Measurements from ENCODE around the gene TSPEAR.
"Not testable (repeated sequence)": the region's sequence is repeated elsewhere in the genome, so short reads cannot be mapped to it uniquely, and the experiment has no call there.

TSPEAR gene

DNA sequence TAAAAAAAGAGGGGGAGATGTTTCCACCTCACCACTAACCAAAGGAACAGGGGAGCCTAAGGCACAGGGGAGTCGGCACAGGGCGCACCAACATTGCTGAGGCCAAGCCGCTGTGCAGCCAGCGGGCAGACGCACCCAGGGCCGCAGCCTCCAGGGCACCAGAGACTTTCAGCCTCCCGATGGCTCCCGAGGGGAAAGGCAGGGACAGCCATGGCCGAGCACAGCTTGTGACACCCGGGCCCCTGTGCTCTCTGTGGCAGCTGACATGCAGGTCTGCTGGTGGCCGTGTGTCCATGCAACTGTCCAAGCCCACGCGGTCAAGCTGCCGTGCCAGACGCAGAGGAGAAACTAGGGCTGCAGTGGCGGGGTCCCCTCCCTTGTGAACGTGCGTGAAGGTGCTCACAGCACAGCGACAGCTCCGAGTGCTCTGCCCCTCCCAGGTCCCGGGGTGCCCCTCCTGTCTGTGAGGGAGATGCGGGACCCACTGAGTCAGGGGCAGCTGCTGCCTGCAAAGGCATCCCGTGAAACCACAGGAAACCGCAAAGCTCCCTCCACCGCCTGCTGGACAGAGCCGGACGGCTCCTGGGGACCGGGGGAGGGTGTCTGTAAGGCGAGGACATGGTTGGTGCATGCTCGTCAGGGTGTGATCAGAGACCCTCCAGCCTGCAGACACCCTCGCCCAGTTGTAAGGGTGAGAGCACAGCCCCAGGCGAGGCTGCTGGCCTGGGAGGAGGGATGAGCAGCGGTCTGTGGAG lies 62.6 kb downstream of the TSPEAR start:
- DNase-seq: no peak

DNA sequence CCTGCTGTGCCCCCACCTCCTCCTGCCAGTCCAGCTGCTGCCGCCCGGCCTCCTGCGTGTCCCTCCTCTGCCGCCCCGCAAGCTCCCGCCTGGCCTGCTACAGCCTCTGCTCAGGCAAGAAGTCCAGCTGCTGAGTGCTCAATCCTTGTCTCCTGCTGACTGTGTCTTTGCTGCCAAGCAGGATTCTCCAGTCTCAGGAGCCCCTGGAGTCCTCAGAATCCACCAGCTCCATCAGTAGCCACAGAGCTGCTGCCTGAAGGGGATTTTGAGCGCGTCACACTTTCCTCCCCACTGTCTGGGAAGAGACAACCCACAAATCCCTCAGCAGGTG lies 64.2 kb downstream of the TSPEAR start:
- no peak for DNase-seq

DNA sequence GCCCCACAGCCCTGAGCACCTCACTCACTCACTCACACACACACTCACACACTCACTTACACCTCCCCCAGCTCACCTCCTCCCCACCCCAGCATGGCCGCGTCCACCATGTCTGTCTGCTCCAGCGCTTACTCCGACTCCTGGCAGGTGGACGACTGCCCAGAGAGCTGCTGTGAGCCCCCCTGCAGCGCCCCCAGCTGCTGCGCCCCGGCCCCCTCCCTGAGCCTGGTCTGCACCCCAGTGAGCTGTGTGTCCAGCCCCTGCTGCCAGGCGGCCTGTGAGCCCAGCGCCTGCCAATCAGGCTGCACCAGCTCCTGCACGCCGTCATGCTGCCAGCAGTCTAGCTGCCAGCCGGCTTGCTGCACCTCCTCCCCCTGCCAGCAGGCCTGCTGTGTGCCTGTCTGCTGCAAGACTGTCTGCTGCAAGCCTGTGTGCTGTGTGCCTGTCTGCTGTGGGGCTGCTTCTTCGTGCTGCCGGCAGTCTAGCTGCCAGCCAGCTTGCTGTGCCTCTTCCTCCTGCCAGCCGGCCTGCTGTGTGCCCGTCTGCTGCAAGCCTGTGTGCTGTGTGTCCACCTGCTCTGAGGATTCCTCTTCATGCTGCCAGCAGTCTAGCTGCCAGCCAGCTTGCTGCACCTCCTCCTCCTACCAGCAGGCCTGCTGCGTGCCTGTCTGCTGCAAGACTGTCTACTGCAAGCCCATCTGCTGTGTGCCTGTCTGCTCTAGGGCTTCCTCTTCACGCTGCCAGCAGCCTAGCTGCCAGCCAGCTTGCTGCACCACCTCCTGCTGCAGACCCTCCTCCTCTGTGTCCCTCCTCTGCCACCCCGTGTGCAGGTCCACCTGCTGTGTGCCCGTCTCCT lies 64.8 kb downstream of the TSPEAR start, which contains the start of gene KRTAP10-11:
Gene KRTAP10-11, plus strand, starts transcription at position 49 of the 856 bp plus-strand sequence. Its CDS starts 45 bp downstream, at position 94.
- DNase-seq: not testable (repeated sequence)

DNA sequence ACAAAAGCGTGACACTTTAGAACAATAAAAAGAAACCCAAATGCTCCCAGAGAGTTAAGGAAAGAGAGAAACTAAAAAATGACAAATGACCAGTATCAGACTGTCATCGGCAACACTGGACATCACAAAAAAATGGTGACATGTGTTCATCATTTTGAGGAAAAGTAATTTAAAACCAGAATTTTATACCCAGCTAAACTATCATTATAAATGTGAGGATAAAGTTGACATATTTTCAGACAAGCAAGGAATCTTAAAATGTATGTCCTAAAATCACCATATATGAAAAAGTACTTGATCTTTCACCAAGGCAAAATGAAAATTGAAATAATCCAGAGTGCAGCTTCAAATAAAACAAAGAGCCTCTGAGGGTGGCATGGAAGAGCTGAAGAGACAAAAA lies 66.5 kb downstream of the TSPEAR start:
- DNase-seq: no peak

DNA sequence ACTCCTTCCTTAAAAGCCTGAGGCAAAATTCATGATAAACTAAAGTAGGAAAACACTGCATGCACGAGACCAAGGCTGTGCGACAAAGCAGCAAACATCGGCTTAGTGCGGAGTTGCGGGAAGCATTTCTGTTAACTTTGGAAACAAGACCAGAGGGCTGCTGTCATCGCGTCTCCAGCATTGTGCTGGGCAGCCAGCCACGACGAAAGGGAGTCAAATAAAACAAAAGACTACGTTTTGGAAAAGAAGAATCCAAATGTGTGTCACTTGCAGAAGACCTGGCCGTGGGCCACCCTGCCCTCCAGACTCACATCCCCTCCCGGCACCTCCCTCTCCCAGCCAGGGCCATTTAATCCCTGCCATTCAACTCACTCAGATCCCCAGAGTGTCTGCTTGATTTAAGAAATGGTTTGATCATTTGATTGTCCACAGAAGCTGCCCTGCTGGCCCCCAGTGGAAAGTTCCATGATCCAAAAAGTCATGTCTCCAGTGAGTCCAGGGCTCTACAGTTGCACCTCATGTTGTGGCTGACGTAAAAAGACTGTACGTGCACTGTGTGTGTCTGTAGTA lies 67.5 kb downstream of the TSPEAR start:
- no peak for DNase-seq

DNA sequence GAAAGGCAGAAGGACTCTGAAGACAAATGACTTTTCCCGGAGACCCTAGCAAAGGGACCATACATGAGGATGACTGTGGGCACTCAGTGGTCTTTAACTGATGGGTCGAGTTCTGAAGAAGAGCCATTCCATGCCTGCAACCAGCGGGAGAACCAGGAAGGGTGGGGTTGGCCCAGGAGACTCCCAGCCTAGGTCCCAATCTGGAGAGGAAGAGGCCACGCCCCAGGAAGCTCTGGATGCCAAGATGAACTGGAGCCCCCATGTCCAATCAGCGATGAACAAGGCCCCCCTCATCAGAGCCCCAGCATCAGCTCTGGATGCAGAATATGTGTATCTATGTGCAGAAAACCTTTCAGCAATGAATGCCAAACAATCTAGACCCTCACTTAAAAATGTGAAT lies 70.6 kb downstream of the TSPEAR start:
- no peak for DNase-seq

DNA sequence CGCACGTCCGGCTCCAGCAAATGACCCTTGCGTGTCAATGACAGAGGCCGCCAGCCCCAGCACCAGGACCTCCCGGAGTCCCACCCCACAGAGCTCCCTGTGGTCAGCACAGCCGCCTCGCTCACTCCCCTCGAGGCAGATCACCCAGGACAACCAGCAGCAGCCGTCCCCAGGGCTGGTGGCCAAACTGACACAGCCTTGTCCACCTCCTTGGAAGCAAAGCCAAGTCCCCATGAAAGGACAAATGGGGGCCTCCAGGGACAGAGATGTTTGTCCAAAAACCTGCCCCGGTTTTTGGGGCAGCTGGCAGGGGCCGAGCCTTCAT lies 72.1 kb downstream of the TSPEAR start:
- DNase-seq: no peak

DNA sequence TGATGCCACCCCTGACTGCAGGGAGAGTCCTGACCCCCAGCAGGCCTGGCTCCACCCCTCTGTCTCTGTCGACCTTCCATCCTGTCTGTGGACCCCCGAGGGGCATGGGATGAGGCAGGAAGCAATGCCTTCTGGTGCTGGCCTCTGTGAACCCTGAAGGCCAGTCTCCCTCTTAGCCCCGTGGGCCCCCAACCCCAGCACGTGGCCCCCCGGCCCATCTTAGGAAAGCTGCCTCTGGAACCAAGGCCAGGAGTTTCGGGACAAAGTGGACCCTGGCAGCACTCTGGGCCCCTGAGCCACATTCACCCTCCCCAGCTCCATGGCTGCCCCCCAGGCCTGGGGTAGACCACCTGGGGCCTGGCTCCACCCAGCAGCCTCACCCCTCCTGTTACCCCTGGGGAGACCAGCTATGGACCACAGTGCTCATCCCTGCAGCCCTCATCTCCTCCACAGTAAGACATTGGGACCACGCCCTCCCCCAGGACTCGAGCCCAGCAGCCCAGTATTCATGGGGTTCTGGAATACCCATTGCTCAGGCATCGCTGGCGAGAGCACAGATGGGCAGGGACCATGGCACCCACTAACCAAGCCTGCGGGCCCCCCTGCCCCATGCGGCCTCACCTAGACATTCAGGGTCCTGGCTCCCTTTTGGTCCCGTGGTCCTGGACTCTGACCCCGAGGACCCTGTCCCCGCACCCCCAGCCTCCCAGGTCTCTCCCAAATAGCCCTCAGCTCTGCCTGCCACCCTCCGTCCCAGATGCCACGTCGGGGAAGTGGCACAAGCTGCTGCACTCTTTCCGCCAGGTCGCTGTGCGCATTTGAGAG lies 72.7 kb downstream of the TSPEAR start:
- not testable (repeated sequence) for DNase-seq

DNA sequence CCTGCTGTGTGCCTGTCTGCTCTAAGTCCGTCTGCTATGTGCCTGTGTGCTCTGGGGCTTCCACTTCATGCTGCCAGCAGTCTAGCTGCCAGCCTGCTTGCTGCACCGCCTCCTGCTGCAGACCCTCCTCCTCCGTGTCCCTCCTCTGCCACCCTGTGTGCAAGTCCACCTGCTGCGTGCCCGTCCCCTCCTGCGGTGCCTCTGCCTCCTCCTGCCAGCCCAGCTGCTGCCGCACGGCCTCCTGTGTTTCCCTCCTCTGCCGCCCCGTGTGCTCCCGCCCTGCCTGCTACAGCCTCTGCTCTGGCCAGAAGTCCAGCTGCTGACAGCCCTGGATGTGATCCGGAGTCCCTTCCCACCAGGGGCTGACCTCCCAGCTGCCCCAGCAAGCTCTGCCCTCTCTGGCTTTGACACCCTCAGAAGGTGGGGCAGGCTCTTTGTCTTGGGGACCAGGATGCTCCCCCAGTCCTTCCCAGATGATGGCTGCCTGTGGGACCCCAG lies 73.5 kb downstream of the TSPEAR start:
- not testable (repeated sequence) for DNase-seq

DNA sequence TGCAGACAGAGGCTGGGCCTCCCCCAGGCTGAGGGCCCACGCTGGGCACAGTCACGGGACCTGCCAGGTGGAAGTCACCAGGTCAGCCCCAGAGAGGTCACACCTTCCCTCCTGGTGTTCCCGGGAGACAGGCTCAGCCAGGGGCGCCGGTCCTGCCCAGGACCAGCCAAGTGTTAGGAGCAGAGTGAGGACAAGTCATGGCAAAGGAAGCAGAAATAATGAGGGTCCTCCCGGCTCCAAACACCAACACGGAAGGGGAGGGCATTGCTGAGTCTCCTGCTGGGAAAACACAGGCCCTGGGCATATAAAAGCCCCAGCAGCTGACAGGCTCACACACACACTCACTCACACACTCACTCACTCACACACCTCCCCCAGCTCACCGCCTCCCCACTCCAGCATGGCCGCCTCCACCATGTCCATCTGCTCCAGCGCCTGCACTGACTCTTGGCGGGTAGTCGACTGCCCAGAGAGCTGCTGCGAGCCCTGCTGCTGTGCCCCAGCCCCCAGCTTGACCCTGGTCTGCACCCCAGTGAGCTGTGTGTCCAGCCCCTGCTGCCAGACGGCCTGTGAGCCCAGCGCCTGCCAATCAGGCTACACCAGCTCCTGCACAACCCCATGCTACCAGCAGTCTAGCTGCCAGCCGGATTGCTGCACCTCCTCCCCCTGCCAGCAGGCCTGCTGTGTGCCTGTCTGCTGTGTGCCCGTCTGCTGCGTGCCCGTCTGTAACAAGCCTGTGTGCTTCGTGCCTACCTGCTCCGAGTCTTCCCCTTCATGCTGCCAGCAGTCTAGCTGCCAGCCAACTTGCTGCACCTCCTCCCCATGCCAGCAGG lies 74.1 kb downstream of the TSPEAR start, which contains the start of gene KRTAP10-10:
Gene KRTAP10-10, plus strand, starts transcription at position 339 of the 833 bp plus-strand sequence. Its CDS starts 62 bp downstream, at position 401.
- DNase-seq: no peak

DNA sequence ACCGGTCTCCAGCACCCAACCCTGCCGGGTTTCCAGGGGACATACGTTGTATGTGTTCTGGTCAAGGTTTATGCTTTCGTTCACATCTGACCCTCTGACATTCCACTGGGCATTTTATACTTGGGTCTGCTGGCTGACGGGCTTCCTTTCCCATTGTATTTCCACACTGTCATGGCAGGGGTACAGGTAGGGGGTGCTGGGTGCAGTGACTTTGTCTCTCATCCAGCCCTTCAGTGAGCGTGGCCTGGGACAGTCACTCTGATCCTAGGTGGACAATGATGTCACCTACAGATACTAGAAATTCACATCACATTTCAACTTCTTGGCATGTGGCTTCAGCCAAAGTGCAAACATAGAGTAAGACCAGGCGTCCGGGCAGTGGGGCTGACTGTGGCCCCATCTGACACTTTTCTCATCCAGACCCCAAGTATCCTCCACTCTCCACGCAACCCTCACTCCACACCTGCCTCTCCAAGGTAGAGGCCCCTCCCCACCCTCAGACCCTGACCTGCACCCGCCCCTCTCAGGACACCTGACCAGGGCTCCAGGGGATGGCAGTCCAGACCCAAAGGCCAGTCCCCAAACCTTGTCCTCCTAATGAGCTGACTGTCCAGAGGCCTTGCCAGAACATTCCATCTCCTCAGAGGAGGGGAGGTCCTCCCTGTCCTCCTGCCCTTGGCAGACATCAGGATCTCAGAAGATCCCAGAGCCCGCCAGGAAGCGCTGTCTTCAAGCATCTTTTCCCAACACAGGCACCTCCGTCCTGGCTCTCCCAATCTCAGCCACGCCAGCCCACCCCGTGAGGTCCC lies 75.0 kb downstream of the TSPEAR start:
- DNase-seq: no peak

DNA sequence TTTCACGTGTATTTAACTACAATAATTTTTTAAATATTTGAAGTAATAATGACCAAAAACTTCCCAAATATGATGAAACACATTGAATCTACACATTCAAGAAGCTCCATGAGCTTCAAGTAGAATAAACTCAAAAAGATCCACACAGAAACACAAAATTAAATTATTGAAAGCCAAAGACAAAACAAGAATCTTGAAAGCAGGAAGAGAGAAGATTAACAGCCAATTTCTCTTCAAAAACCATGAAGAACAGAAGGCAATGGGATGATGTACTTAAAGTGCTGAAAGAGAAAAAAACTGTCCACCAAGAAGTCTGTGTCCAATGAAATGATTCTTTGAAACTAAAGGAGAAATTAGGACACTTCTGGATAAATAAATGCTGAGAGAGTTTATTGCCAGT lies 79.3 kb downstream of the TSPEAR start:
- DNase-seq: no peak

DNA sequence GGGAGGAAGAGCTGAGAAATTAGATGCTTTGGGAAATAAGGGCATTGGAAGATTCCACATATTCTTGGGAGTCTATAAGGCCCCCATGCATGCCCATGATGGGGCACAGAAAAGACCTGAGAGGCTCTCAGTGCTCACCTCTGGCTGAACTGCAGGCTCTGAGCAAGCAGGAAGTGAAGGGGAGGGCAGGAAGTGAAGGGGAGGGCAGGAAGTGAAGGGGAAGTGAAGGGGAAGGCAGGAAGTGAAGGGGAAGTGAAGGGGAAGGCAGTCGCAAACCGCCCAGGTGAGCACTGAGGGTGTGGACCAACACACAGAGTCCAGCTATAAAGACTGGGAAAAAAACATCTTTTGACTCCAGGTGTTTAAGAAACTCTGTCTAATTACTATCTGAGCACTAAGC lies 80.9 kb downstream of the TSPEAR start:
- DNase-seq: no peak

DNA sequence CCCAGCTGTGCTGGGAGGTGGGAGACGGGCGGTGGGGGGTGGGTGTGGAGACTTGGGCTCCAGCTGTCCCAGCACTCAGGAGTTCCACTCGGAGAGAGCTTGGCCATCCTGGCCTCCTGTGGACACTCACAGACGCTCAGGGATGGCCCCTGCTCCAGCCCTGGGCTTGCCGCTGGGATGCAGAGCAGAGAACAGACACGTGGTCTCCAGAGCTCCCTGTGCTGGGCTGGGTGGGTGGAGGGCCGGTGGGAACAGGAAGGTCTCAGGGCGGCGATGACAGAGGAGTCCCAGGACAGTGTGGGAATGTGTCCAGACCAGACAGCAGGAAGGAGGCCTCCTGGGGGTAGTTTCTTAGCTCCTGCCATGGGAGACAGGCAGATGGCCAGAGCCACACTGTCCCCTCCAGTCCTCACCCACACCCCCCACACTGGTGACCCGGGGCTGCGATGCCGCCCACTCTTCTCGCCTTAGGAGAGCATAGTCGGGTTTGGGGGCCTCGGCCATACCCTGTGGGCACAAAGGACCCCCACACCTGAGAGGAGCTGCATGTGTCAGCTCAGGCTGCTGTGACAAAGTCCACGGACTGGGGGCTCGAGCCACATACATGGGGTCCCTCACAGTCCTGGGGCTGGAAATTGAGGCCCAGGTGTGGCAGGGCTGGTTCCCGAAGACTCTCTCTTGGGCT lies 82.5 kb downstream of the TSPEAR start:
- no peak for DNase-seq

DNA sequence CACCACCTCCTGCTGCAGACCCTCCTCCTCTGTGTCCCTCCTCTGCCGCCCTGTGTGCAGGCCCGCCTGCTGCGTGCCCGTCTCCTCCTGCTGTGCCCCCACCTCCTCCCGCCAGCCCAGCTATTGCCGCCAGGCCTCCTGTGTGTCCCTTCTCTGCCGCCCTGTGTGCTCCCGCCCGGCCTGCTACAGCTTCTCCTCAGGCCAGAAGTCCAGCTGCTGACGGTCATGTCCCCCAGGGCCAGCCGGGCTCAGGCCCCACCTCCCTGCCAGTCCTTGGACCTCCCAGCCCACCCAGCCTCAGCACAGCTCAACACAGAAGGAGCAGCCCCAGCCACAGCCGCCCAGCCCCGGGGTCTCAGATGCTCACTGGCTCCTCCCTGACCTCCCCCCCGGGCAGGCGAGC lies 83.5 kb downstream of the TSPEAR start:
- not testable (repeated sequence) for DNase-seq

DNA sequence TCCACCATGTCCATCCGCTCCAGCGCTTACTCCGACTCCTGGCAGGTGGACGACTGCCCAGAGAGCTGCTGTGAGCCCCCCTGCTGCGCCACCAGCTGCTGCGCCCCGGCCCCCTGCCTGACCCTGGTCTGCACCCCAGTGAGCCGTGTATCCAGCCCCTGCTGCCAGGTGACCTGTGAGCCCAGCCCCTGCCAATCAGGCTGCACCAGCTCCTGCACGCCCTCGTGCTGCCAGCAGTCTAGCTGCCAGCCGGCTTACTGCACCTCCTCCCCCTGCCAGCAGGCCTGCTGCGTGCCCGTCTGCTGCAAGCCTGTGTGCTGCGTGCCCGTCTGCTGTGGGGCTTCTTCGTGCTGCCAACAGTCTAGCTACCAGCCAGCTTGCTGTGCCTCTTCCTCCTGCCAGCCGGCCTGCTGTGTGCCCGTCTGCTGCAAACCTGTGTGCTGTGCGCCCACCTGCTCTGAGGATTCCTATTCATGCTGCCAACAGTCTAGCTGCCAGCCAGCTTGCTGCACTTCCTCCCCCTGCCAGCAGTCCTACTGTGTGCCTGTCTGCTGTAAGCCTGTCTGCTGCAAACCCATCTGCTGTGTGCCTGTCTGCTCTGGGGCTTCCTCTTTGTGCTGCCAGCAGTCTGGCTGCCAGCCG lies 84.1 kb downstream of the TSPEAR start:
- not testable (repeated sequence) for DNase-seq

DNA sequence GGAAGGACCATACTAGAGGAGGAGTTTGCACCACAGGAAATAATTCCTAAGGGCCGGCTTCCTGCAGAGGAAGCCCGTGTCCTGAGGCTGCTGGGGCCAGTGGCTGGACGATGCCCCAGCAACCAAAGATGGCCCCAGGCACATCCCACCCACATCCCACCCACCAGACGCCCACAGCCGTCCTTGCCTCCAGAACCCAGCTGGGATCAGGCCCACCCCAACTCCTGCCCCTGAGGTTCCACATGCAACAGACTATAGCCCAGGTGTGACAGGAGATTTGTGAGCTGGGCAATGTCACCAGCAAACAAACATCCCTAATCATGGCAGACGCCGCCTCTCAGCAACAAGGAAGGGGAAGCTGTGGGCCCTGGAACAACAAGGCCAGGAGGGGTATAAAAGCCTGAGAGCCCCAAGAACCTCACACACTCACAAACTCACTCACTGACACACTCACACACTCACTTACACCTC lies 84.7 kb downstream of the TSPEAR start, which contains the start of gene KRTAP10-9:
Gene KRTAP10-9, plus strand, starts transcription at position 421 of the 471 bp plus-strand sequence. CDS start 79 bp downstream, outside the sequence.
- no peak for DNase-seq

DNA sequence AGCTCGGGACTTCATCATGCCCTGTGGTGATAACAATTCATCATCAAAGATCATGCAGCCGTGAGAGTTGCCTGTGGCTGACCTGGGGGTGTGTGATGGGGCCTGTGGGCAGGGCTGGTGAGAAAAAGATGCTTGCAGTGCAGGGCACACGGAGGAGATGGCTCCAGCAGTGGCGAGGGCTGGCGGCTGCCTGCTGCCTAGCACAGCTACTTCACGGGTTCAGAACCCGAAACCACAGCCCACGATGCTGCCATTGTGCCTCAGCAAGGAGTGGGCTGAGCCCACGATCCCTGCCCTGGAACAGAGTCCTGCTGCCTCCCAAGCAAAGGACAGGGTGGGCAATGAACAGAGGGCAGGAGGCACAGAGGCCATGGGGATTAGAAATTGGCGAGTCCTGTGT lies 85.1 kb downstream of the TSPEAR start:
- peak; percentile 20 for DNase-seq

DNA sequence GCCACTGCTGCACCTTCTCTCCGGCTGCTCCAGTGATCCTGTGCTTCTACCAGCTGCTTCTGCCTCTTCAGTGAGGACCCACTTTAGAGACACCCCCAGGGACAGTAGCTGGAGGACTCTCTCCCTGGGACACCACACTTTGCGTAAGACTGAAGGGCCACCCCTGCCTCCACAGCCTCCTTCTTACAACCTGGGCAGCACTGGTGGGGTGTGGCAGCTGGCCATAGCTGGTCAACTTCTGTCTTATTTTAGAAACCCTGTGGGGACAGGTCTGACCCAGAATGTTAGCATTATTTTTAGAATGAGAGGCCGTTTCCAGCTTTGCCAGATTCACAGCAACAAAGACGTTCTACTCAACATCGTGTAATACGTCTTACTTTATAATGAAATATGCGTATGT lies 85.6 kb downstream of the TSPEAR start:
- no peak for DNase-seq
